Fibroblast of lung (primary cell): Measurements from ENCODE around the gene PDE11A. TPM values are rescaled to one million over a fixed set of nuclear protein-coding genes. Genes with fewer than 3 reads are reported as not detected.

Experiments
- DNase-seq, 2 donors: peaks; one replicate each; pipeline versions ENCODE4 v3.0.0 to v3.0.0-alpha.2; 2010; ENCODE audit warnings: low read depth in 2 of 2
- H2AFZ ChIP-seq: 2 replicates; pipeline ENCODE4 v1.5.1; 2012; ENCODE audit warnings: low read length, control low read depth, inconsistent platforms
- H3K27ac ChIP-seq: 2 replicates; pipeline ENCODE4 v1.5.1; 2011; ENCODE audit warnings: low read length, control low read depth; ENCODE audit not compliant: insufficient read depth
- H3K27me3 ChIP-seq: 2 replicates; pipeline ENCODE4 v1.5.1; 2011; ENCODE audit warnings: mild to moderate bottlenecking, low read length; ENCODE audit not compliant: control insufficient read depth, insufficient read depth
- H3K36me3 ChIP-seq: 2 replicates; pipeline ENCODE4 v1.5.1; 2011; ENCODE audit warnings: low read length; ENCODE audit not compliant: control insufficient read depth, insufficient read depth
- H3K4me1 ChIP-seq: 2 replicates; pipeline ENCODE4 v1.5.1; 2011; ENCODE audit warnings: low read length; ENCODE audit not compliant: control insufficient read depth, insufficient read depth; ENCODE audit errors: extremely low read depth
- H3K4me2 ChIP-seq: 2 replicates; pipeline ENCODE4 v1.5.1; 2011; ENCODE audit warnings: low read length, control low read depth; ENCODE audit not compliant: insufficient read depth; ENCODE audit errors: extremely low read depth
- H3K4me3 ChIP-seq, 4 experiments: fragments of 200-600 bp in 1 of 4; sonication (generic) in 1 of 4; replicated peaks in 1 of 4; 2 replicates each; pipeline ENCODE4 v1.5.1; 2011 to 2016; ENCODE audit warnings: low read length in 4 of 4, low read depth in 3 of 4, mild to moderate bottlenecking in 3 of 4, control low read depth in 2 of 4, inconsistent platforms in 1 of 4, mixed read lengths in 1 of 4; ENCODE audit not compliant: insufficient read depth in 1 of 4; ENCODE audit errors: control extremely low read depth in 1 of 4
- H3K79me2 ChIP-seq: 2 replicates; pipeline ENCODE4 v1.5.1; 2012; ENCODE audit warnings: mild to moderate bottlenecking, low read length, inconsistent platforms; ENCODE audit not compliant: control insufficient read depth, insufficient read depth
- H3K9ac ChIP-seq: 2 replicates; pipeline ENCODE4 v1.5.1; 2011; ENCODE audit warnings: mild to moderate bottlenecking, low read length, control low read depth; ENCODE audit not compliant: insufficient read depth
- H3K9me3 ChIP-seq: 2 replicates; pipeline ENCODE4 v1.5.1; 2012; ENCODE audit warnings: low read depth, low read length; ENCODE audit not compliant: control insufficient read depth, insufficient read depth
- H4K20me1 ChIP-seq: 2 replicates; pipeline ENCODE4 v1.5.1; 2011; ENCODE audit warnings: low read length; ENCODE audit not compliant: control insufficient read depth, insufficient read depth; ENCODE audit errors: extremely low read depth
- EZH2 ChIP-seq: IDR thresholded peaks from 2 replicates; pipeline ENCODE4 v1.5.1; 2012; ENCODE audit warnings: low read length, control low read depth, mild to moderate bottlenecking; ENCODE audit errors: missing control alignments
- polyA plus RNA-seq, 2 donors: library from polyadenylated mRNA; depleted of rRNA in 1 of 2; stranded (reverse) in 1 of 2; unstranded in 1 of 2; fragments of >200 nt; gene quantifications; 2 replicates each; pipeline ENCODE4 v1.2.1, GENCODE V29; 2011 to 2012; ENCODE audit warnings: missing spikeins in 1 of 2
- total RNA-seq: library from RNA; depleted of rRNA; stranded (reverse); fragments of >200 nt; gene quantifications from 2 replicates; pipeline ENCODE4 v1.2.1, GENCODE V29; 2014
- TF ChIP-seq, protein P1 (sequence below), 2 donors: IDR thresholded peaks in 1 of 2; conservative IDR thresholded peaks in 1 of 2; 1 replicate in 1 of 2; 2 replicates in 1 of 2; pipeline ENCODE4 v1.5.1; 2011 to 2012; ENCODE audit warnings: low read length in 2 of 2, control low read depth in 1 of 2, inconsistent platforms in 1 of 2, low read depth in 1 of 2, mild to moderate bottlenecking in 1 of 2

PDE11A gene
- total and polyA plus RNA-seq, 2 donors (not counting 1 experiment from before 2014, with no cell fraction given) = 0.03 to 0.33 TPM

DNA sequence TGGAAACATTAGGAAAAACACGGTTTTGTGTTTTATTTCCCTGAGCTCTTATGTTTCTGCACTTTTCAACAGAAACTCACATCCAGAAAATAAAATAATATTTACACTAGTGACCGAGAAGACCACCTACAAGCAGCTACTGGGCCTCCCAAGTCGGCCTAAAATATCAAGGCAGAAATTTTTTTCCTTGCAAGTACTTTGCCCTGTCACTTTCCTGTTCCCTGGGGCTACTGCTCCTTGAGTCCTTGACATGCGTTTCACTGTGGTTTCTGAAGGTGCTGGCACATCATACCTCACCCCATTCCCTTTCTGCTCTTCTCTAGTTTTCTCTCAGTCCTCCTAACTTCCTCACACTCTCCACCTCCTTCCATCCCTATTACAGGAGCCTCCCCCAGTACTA lies 400.9 kb downstream of the PDE11A start:
- TF ChIP-seq, protein P1, sequence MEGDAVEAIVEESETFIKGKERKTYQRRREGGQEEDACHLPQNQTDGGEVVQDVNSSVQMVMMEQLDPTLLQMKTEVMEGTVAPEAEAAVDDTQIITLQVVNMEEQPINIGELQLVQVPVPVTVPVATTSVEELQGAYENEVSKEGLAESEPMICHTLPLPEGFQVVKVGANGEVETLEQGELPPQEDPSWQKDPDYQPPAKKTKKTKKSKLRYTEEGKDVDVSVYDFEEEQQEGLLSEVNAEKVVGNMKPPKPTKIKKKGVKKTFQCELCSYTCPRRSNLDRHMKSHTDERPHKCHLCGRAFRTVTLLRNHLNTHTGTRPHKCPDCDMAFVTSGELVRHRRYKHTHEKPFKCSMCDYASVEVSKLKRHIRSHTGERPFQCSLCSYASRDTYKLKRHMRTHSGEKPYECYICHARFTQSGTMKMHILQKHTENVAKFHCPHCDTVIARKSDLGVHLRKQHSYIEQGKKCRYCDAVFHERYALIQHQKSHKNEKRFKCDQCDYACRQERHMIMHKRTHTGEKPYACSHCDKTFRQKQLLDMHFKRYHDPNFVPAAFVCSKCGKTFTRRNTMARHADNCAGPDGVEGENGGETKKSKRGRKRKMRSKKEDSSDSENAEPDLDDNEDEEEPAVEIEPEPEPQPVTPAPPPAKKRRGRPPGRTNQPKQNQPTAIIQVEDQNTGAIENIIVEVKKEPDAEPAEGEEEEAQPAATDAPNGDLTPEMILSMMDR (conservative IDR thresholded peaks at IDR 0.05 in 1 of 2, IDR thresholded peaks at IDR 0.05 in 1 of 2; ENCODE audit: low read depth in 1 of 2, low read length in 2 of 2) = no peak
- no peak for DNase-seq
- H3K9me3 ChIP-seq = no peaks in the 10 kb centered on the region

DNA sequence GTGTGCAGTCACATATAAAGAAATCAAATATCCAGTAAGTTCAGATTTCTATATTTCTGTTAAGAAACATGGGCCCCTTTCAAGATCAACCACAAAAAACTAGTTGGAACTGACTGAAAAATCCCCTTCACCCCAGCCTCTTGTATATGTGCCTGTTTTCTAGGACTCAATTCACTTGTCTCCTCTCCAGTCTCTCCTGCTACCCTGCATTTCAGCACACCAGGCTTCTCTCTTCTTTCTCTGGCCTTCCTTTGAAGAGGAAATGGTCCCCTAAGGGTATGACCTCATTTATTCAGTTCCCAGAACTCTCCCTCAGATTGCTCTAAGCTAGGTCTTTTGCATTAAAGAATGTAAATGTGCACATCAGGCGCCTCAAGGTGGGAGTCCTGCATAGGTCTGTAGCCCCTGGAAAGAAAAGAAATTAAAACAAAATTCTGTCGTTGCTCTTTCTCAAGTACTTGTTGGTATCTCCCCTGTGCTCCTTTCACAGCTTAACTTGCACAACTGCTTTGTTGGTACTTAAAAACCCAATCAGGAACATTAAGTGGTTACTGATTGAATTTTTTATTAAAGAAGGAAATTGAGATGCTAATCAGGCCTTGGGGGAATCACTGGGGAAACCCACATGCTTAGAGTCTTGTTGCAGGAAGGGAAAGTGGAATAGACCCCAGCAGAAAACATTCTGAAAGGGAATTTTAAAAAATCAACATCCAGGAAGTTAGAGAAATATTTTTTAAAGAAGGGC lies 401.6 kb downstream of the PDE11A start:
- H2AFZ ChIP-seq = no peak overlapping the region
- no peak overlapping the region for H3K9ac ChIP-seq
- H3K9me3 ChIP-seq = no peaks in the 10 kb centered on the region

More for the DNA sequence above, 400.9 kb downstream of the PDE11A start:
- no peaks in the 10 kb centered on the region for H3K79me2 ChIP-seq
- no peak overlapping the region for H3K9ac ChIP-seq
- no peak overlapping the region for H3K4me2 ChIP-seq
- no peaks in the 10 kb centered on the region for H4K20me1 ChIP-seq
- no peak overlapping the region for H3K27ac ChIP-seq
- no peak overlapping the region for H2AFZ ChIP-seq
- H3K4me1 ChIP-seq = no peaks in the 10 kb centered on the region
- H3K4me3 ChIP-seq = no peak overlapping the region
- H3K36me3 ChIP-seq = no peaks in the 10 kb centered on the region
- H3K27me3 ChIP-seq = no peaks in the 10 kb centered on the region

DNA sequence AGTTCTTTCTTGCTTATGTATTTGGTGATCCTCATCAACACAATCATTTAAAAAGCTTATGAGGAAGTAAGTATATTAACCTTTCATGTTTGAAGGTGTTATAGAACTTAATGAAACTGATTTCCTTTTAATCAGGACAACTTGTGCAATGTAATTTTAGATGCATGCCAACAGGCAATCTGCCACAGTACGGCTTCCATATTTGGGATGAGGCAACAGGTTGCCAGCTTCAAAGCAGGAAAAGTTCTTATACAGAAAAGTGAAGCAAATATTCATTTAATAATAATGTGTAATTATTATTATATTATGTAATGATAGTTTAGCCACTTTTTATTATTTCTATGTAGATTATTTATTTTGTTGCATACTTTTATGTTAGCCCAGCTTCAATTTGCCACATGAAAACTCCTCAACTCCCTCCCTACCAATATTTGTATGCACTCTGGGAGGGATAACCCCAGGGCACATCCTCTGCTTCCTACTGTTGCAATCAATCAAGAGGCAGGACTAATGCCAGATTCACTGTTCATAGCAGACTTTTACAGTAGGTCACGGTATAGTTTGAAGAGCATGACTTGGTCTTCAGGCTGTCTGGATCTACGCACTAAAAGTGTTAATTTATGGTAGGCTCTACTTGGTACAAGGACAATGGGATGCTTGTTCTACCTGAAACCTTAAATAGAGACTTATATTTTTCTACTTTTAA lies 402.8 kb downstream of the PDE11A start:
- no peaks in the 10 kb centered on the region for H3K27me3 ChIP-seq
- TF ChIP-seq, protein P1 (conservative IDR thresholded peaks at IDR 0.05 in 1 of 2, IDR thresholded peaks at IDR 0.05 in 1 of 2; ENCODE audit: low read depth in 1 of 2, low read length in 2 of 2) = no peak
- TF ChIP-seq EZH2 = no peak
- H3K79me2 ChIP-seq = no peaks in the 10 kb centered on the region
- H3K9ac ChIP-seq = no peak overlapping the region
- H3K4me2 ChIP-seq = no peak overlapping the region
- H3K4me3 ChIP-seq = no peak overlapping the region
- H3K9me3 ChIP-seq = no peaks in the 10 kb centered on the region
- H3K27ac ChIP-seq = no peak overlapping the region
- no peak overlapping the region for H2AFZ ChIP-seq
- no peaks in the 10 kb centered on the region for H4K20me1 ChIP-seq
- no peaks in the 10 kb centered on the region for H3K36me3 ChIP-seq
- no peaks in the 10 kb centered on the region for H3K4me1 ChIP-seq
- no peak for DNase-seq

More for the DNA sequence above, 401.6 kb downstream of the PDE11A start:
- DNase-seq = no peak
- Histone ChIP-seq H3K4me1 (no peaks in the 10 kb centered on the region), H3K4me3 (no peak overlapping the region), H4K20me1 (no peaks in the 10 kb centered on the region), H3K27ac (no peak overlapping the region), H3K4me2 (no peak overlapping the region), H3K79me2 (no peaks in the 10 kb centered on the region), H3K27me3 (no peaks in the 10 kb centered on the region), H3K36me3 (no peaks in the 10 kb centered on the region)
- TF ChIP-seq, protein P1 (conservative IDR thresholded peaks at IDR 0.05 in 1 of 2, IDR thresholded peaks at IDR 0.05 in 1 of 2; ENCODE audit: low read depth in 1 of 2, low read length in 2 of 2) = no peak
- no peak for TF ChIP-seq EZH2
